Endodermal cell (in vitro differentiated cells): ENCODE measurements around the gene CHST7. TPM values are rescaled to one million over a fixed set of nuclear protein-coding genes. Genes with fewer than 3 reads are reported as not detected.

Experiments used
- DNase-seq: peaks from one replicate; pipeline ENCODE4 v3.0.0-alpha.2; 2017
- H3K27ac ChIP-seq: 2 replicates; pipeline ENCODE4 v1.5.1; 2013; ENCODE audit warnings: mild to moderate bottlenecking, low read depth, low read length, moderate library complexity
- H3K27me3 ChIP-seq: 2 replicates; pipeline ENCODE4 v1.6.1; 2013; ENCODE audit warnings: mild to moderate bottlenecking, low read length, moderate library complexity; ENCODE audit not compliant: insufficient read depth, control insufficient read depth, poor library complexity, severe bottlenecking
- H3K36me3 ChIP-seq: 2 replicates; pipeline ENCODE4 v1.7.0; 2013; ENCODE audit warnings: mild to moderate bottlenecking, low read length, moderate library complexity; ENCODE audit not compliant: control insufficient read depth, insufficient read depth
- H3K4me1 ChIP-seq: one replicate; pipeline ENCODE4 v1.7.0; 2013; ENCODE audit warnings: low read length; ENCODE audit not compliant: control insufficient read depth, insufficient read depth
- H3K4me3 ChIP-seq: 2 replicates; pipeline ENCODE4 v1.5.1; 2013; ENCODE audit warnings: mild to moderate bottlenecking, low read length, moderate library complexity
- H3K9ac ChIP-seq: 2 replicates; pipeline ENCODE4 v1.6.1; 2013; ENCODE audit warnings: mild to moderate bottlenecking, low read length, moderate library complexity; ENCODE audit not compliant: poor library complexity, severe bottlenecking; ENCODE audit errors: extremely low read depth
- H3K9me3 ChIP-seq: 2 replicates; pipeline ENCODE4 v1.6.1; 2013; ENCODE audit warnings: mild to moderate bottlenecking, low read length, moderate library complexity; ENCODE audit not compliant: control insufficient read depth
- H3K27ac Mint-ChIP-seq: 2 replicates; pipeline ENCODE4 v1.8.0; 2020; ENCODE audit warnings: mixed read lengths
- H3K27me3 Mint-ChIP-seq: 2 replicates; pipeline ENCODE4 v1.8.0; 2021; ENCODE audit warnings: mild to moderate bottlenecking, mixed read lengths; ENCODE audit not compliant: insufficient read depth
- H3K36me3 Mint-ChIP-seq: 2 replicates; pipeline ENCODE4 v1.8.0; 2020; ENCODE audit warnings: low read depth, mixed read lengths
- H3K4me1 Mint-ChIP-seq: 2 replicates; pipeline ENCODE4 v1.8.0; 2020; ENCODE audit warnings: mixed read lengths
- H3K4me3 Mint-ChIP-seq: 2 replicates; pipeline ENCODE4 v1.8.0; 2020; ENCODE audit warnings: mild to moderate bottlenecking, moderate library complexity, mixed read lengths
- H3K9me3 Mint-ChIP-seq: 2 replicates; pipeline ENCODE4 v1.8.0; 2020; ENCODE audit warnings: mild to moderate bottlenecking, mixed read lengths
- WGBS, 2 experiments: methylation state at CpG; one replicate each; pipeline versions ENCODE4 v1.1.5 to v1.1.7; 2013; ENCODE audit warnings: missing lambda C conversion rate in 2 of 2, mixed read lengths in 1 of 2; ENCODE audit not compliant: insufficient coverage in 1 of 2, insufficient read length in 1 of 2; 5-methylcytosine and 5-hydroxymethylcytosine counted together
- total RNA-seq, 2 donors: library from RNA; stranded (reverse); fragmentation: NEBNext Ultra II Directional in 1 of 2; extraction: Animal tissue kit (Norgen Biotek cat#: 25700) in 1 of 2; gene quantifications; 2 replicates in 1 of 2; 3 replicates in 1 of 2; pipeline ENCODE4 v1.2.1, GENCODE V29; 2021
- TF ChIP-seq, protein P1 (sequence below): fragments of 200-600 bp; sonication (generic); conservative IDR thresholded peaks from 2 replicates; pipeline ENCODE4 v1.5.0; 2021; ENCODE audit warnings: antibody characterized with exemption, mild to moderate bottlenecking

The CHST7 gene
- total RNA-seq, 2 donors from 2014 or later: 1.6 to 4.2 TPM

DNA sequence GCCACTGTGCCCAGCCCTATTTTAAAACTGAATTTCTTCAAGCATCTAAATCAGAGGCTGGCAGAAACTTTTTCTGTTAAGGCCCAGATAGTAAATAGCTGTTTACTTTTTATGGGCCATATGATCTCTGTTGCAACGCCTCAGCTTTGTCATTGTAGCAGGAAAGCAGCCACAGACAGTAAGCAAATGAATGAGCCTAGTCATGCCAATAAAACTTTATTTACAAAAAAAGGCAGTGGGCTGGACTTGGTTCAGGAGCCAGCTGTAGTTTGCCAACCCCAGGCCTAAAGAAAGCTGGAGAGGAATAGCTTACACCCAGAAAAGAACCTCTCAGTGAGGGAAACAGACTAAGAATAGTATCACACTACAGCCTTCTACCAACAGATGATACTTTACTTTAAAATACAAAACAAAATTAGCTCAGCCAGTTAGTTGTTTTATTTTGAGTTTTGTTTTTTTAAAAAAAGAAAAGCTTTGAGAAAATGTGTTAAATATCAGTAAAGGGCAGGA is 25.5 kb downstream of the CHST7 start:
- TF ChIP-seq, protein P1, sequence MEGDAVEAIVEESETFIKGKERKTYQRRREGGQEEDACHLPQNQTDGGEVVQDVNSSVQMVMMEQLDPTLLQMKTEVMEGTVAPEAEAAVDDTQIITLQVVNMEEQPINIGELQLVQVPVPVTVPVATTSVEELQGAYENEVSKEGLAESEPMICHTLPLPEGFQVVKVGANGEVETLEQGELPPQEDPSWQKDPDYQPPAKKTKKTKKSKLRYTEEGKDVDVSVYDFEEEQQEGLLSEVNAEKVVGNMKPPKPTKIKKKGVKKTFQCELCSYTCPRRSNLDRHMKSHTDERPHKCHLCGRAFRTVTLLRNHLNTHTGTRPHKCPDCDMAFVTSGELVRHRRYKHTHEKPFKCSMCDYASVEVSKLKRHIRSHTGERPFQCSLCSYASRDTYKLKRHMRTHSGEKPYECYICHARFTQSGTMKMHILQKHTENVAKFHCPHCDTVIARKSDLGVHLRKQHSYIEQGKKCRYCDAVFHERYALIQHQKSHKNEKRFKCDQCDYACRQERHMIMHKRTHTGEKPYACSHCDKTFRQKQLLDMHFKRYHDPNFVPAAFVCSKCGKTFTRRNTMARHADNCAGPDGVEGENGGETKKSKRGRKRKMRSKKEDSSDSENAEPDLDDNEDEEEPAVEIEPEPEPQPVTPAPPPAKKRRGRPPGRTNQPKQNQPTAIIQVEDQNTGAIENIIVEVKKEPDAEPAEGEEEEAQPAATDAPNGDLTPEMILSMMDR: no peak
- no peak overlapping the region for H3K4me3 ChIP-seq
- H3K27ac Mint-ChIP-seq: no peak overlapping the region
- H3K4me1 ChIP-seq: no peaks in the 10 kb centered on the region
- H3K9ac ChIP-seq: no peak overlapping the region
- DNase-seq: no peak
- H3K4me3 Mint-ChIP-seq: no peak overlapping the region
- H3K9me3 ChIP-seq: no peaks in the 10 kb centered on the region
- no peaks in the 10 kb centered on the region for H3K27me3 Mint-ChIP-seq
- no peak overlapping the region for H3K27ac ChIP-seq
- no peaks in the 10 kb centered on the region for H3K4me1 Mint-ChIP-seq
- peaks cover 8% of the 10 kb centered on the region for H3K36me3 ChIP-seq
- 0% methylated on average over 1 of the region's 1 CpG; no CpG with 5 or more reads in 1 of the 2 experiments for WGBS, 2 experiments
- H3K27me3 ChIP-seq: no peaks in the 10 kb centered on the region
- H3K9me3 Mint-ChIP-seq: peaks cover 48% of the 10 kb centered on the region
- H3K36me3 Mint-ChIP-seq: peaks cover 10% of the 10 kb centered on the region

DNA sequence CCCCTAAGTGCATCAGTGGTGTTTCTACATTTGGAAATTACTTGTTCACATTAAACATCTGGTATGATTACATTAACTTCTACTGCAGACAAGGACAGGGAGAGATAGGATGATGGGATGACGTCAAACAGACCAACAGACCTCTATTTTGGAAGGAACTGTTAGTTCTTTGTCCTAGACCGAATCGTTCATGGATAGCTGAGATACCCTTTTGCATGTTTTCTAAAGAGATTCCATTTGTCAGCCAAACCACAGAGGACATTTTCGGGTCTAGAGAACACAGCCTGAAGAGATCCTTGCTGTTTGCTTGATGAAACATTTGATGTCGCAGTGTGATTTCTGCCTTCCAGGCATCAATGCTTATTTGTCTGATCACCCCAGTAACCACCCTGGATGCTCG is 27.7 kb downstream of the CHST7 start:
- 68 to 73% methylated on average over 4 to 5 of the region's 6 CpGs for WGBS, 2 experiments
- H3K4me1 ChIP-seq: no peaks in the 10 kb centered on the region
- no peaks in the 10 kb centered on the region for H3K27me3 Mint-ChIP-seq
- H3K4me3 Mint-ChIP-seq: no peak overlapping the region
- no peak overlapping the region for H3K4me3 ChIP-seq
- H3K9me3 Mint-ChIP-seq: peaks cover 42% of the 10 kb centered on the region
- no peak overlapping the region for H3K27ac ChIP-seq
- no peak overlapping the region for H3K27ac Mint-ChIP-seq
- TF ChIP-seq, protein P1: no peak
- no peaks in the 10 kb centered on the region for H3K27me3 ChIP-seq
- no peak for DNase-seq
- peaks cover 8% of the 10 kb centered on the region for H3K36me3 ChIP-seq
- H3K9me3 ChIP-seq: no peaks in the 10 kb centered on the region
- H3K36me3 Mint-ChIP-seq: peaks cover 20% of the 10 kb centered on the region
- H3K4me1 Mint-ChIP-seq: no peaks in the 10 kb centered on the region
- no peak overlapping the region for H3K9ac ChIP-seq

DNA sequence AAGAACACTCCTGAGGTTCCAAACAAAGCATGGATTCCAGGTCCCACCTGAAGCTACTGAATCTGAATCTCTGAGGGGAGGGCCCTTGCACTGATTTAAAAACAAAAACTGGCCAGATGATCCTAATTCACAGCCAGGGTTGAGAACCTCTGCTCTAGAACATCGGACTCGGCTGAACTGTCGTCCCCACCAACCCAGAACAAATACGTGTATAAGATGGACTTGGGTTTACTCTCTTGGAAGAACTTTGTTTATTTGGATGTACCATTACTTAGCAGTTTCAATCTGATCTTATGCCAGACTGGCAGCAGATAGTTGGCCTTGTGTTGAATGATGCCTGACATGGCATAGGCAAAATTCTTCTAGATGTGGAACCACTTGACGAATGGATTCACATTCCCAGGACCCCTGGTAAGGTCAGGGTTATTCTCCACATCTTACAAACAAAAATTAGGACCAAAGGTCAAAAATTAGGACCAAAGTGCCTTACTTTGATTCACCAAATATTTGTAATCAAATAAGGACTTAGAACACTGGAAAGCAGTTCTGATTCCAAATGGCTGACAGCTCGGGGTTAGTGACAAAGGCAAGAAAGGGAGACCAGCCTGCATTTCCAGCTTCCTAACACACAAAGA is 29.0 kb downstream of the CHST7 start:
- Mint-ChIP-seq H3K27me3 (no peaks in the 10 kb centered on the region), H3K36me3 (peaks cover 28% of the 10 kb centered on the region), H3K4me3 (no peak overlapping the region), H3K9me3 (peaks cover 52% of the 10 kb centered on the region), H3K4me1 (no peaks in the 10 kb centered on the region), H3K27ac (no peak overlapping the region)
- DNase-seq: no peak
- no peak overlapping the region for H3K9ac ChIP-seq
- peaks cover 8% of the 10 kb centered on the region for H3K36me3 ChIP-seq
- TF ChIP-seq, protein P1: no peak
- H3K27ac ChIP-seq: no peak overlapping the region
- H3K4me1 ChIP-seq: no peaks in the 10 kb centered on the region
- no peak overlapping the region for H3K4me3 ChIP-seq
- no peaks in the 10 kb centered on the region for H3K9me3 ChIP-seq
- no peaks in the 10 kb centered on the region for H3K27me3 ChIP-seq
- WGBS, 2 experiments: 94% methylated on average over 6 of the region's 6 CpGs; no CpG with 5 or more reads in 1 of the 2 experiments
